Stomach smooth muscle (tissue), 2 donors: ENCODE results near the gene CNGA4.
"Not testable (repeated sequence)": the region's sequence is repeated elsewhere in the genome, so short reads cannot be mapped to it uniquely, and the experiment has no call there.

Source experiments
- H3K27ac ChIP-seq: one replicate; pipeline ENCODE4 v1.7.0; 2013; ENCODE audit warnings: mild to moderate bottlenecking, low read length, inconsistent platforms
- H3K27me3 ChIP-seq, 2 donors: one replicate each; pipeline ENCODE4 v1.7.0; 2013; ENCODE audit warnings: low read length in 2 of 2; ENCODE audit not compliant: insufficient read depth in 2 of 2, control insufficient read depth in 1 of 2
- H3K36me3 ChIP-seq, 2 donors: one replicate each; pipeline ENCODE4 v1.7.0; 2013; ENCODE audit warnings: low read length in 2 of 2; ENCODE audit not compliant: control insufficient read depth in 2 of 2, insufficient read depth in 2 of 2
- H3K4me1 ChIP-seq: one replicate; pipeline ENCODE4 v1.7.0; 2013; ENCODE audit warnings: low read length; ENCODE audit not compliant: control insufficient read depth, insufficient read depth
- H3K4me3 ChIP-seq, 2 donors: one replicate each; pipeline ENCODE4 v1.7.0; 2013; ENCODE audit warnings: low read length in 2 of 2
- H3K9ac ChIP-seq, 2 donors: one replicate each; pipeline ENCODE4 v1.7.0; 2013; ENCODE audit warnings: low read length in 2 of 2, mild to moderate bottlenecking in 1 of 2
- H3K9me3 ChIP-seq, 2 donors: one replicate each; pipeline ENCODE4 v1.7.0; 2013; ENCODE audit warnings: low read length in 2 of 2; ENCODE audit not compliant: control insufficient read depth in 2 of 2
- donor health status: healthy.
- donor health status: Pancreatic carcinoma.

The CNGA4 gene

DNA sequence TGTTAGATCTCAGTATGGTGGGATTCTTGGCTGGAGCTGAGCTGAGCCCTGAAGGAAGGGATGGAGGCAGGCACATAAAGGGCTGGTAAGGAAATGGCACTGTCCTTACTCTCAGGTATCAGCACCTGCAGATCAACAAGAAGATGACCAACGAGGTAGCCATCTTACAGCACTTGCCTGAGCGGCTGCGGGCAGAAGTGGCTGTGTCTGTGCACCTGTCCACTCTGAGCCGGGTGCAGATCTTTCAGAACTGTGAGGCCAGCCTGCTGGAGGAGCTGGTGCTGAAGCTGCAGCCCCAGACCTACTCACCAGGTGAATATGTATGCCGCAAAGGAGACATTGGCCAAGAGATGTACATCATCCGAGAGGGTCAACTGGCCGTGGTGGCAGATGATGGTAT lies 2.4 kb downstream of the CNGA4 start:
- Histone ChIP-seq H3K27me3 (no peaks in the 10 kb centered on the region), H3K9me3 (no peaks in the 10 kb centered on the region), H3K9ac (no peak overlapping the region), H3K4me1 (no peaks in the 10 kb centered on the region), H3K36me3 (no peaks in the 10 kb centered on the region), H3K4me3 (no peak overlapping the region), H3K27ac (no peak overlapping the region)

DNA sequence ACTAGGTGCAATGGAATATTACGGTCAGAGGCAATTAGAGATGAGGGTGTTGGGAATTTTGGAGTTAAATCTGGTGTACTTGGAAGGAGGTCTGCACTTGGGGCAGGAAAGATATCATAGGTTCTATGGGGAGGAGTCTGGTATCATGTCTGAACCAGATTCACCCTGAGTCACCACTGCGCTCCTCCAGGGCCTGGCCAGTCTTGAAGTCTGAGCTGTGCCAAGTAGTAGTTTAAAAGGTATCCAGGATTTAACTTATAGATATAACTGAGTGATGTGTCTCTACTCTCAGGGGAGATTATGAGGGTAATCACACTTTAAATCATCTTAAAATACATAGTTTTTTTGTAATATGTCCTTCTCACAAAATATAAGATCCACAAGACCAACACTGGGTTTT lies 6.6 kb downstream of the CNGA4 start:
- Histone ChIP-seq H3K27ac (no peak overlapping the region), H3K36me3 (no peaks in the 10 kb centered on the region), H3K4me1 (peaks cover 6% of the 10 kb centered on the region), H3K4me3 (no peak overlapping the region), H3K9me3 (no peaks in the 10 kb centered on the region), H3K9ac (no peak overlapping the region), H3K27me3 (no peaks in the 10 kb centered on the region)

DNA sequence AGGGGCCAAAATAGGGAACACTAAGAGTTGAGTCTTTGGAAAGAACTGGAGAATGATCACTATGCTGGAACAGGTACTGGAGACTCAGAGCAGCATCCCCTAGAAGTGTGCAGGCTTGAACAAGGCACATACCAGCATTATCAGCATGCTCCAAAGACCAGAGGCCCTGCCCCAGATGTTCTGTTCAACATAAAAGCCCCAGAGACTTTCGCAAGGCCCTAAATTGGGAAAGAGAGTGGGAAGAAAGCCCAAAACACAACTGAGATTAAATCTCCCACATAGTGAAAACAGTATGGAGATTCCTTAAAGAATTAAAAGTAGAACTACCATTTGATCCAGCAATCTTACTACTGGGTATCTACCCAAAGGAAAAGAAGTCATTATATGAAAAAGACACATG lies 9.4 kb downstream of the CNGA4 start:
- H3K9ac ChIP-seq = no peak overlapping the region
- no peaks in the 10 kb centered on the region for H3K36me3 ChIP-seq
- H3K27ac ChIP-seq = no peak overlapping the region
- no peaks in the 10 kb centered on the region for H3K27me3 ChIP-seq
- H3K9me3 ChIP-seq = no peaks in the 10 kb centered on the region
- H3K4me3 ChIP-seq = no peak overlapping the region
- H3K4me1 ChIP-seq = peaks cover 22% of the 10 kb centered on the region

DNA sequence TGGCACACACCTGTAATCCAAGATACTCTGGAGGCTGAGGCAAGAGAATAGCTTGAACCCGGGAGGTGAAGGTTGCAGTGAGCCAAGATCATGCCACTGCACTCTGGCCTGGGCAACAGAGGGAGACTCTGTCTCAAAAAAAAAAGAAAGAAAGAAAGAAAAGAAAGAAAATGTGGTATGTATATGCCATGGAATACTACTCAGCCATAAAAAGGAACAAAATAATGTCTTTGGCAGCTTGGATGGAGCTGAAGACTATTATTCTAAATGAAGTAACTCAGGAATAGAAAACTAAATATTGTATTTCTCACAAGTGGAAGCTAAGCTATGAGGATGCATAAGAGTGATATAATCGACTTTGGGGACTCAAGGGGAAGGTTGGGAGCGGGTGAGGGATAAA lies 10.0 kb downstream of the CNGA4 start:
- not testable (repeated sequence) for H3K27me3 ChIP-seq, H3K36me3 ChIP-seq, H3K4me3 ChIP-seq, H3K9me3 ChIP-seq, H3K9ac ChIP-seq, H3K27ac ChIP-seq
- H3K4me1 ChIP-seq = peaks cover 22% of the 10 kb centered on the region

DNA sequence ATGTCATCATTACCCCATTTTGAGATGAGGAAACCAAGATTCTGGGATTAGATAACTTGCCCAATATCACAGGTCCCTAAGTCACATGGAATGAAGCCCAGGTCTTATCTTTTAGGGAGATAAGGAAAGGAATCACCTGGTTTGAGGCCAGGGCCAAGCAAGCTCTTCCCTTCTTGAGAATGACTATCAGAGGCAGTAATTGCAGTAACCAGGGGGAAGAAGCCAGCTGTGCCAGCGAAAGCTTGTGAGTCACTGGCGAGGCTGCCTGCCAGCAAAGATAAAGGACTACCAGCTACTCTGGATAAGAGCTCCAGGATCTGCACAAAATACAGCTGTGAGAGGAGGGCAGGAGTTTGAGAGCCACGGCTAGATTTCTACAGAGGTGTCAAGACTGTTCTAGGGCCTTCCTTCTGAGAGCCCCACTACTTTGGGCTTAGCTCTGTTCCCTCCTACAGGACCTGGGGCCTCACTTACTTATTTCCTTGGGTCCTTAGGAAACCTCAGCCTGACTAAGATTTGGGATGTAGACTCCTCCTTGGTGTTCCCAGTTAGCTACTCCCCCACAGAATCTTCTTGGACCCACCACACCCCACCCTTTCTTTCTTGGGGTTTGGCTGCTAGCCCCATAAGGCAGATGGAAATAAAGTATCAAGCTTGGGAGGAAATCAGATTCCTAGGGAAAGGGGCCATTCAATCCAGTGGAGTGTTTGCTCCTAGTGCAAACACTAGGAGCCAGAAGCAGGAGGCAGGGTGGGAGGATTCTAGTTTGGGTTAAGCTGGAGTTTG lies 11.1 kb downstream of the CNGA4 start:
- peaks cover 22% of the 10 kb centered on the region for H3K4me1 ChIP-seq
- H3K9me3 ChIP-seq = no peaks in the 10 kb centered on the region
- H3K27me3 ChIP-seq = no peaks in the 10 kb centered on the region
- no peak overlapping the region for H3K4me3 ChIP-seq
- H3K9ac ChIP-seq = peak overlapping the region in 1 of 2 donors; percentile 29
- H3K27ac ChIP-seq = peak overlapping the region; percentile 55
- H3K36me3 ChIP-seq = no peaks in the 10 kb centered on the region

DNA sequence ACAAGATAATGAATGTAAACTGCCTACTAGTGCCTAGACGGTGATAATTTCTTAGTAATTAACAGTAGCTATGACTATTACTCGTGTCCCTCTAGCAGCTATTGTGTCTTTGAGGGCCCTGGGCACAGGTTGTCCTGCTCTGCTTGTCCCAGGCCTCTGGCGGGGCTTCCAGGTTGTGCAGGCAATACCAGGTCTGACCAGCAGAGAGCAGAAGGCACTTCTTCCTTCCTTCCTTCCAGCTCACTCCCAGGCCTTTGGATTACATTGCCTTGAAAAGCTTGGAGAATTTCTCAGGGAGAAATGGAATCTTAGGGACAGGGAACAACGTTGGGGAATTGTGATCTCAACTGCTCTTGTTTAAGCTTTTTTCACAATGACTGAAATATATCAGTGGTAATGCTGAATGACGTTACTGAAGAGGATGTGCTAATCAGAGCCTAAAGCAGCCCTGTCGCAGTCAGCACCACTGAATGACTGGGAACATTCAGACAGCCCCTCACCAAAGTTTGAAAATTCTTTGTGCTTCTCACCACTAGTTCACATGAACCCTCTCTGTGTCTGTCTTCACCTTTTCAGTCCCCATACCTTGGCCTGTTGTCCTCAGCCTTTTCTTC lies 12.3 kb downstream of the CNGA4 start:
- H3K9ac ChIP-seq = peak overlapping the region in 1 of 2 donors; percentile 21
- H3K9me3 ChIP-seq = no peaks in the 10 kb centered on the region
- peaks cover 22% of the 10 kb centered on the region for H3K4me1 ChIP-seq
- peak overlapping the region; percentile 94 for H3K27ac ChIP-seq
- no peaks in the 10 kb centered on the region for H3K27me3 ChIP-seq
- no peaks in the 10 kb centered on the region for H3K36me3 ChIP-seq
- H3K4me3 ChIP-seq = no peak overlapping the region

DNA sequence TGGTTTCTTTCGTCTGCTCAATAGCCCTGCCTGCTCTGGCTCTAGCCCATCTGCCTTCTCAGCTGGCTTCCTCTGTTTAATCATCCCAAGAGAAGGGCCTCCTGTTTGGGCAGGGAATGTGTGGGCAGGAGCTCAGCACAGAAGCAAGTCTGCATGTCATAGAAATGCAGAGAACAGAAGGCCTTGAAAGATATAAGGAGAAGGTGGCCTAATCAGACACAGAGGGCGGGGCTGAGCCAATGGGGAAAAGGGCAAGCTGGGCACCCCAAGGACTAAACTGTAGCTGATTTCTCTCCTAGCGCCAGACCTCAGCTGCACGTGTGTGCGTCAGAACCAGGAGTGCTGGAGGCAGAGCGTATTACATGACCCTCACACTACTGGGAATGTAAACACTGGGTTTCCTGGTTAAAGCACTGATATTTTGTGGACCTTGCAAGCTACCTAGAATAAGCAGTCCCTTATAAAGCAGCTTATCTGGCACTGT lies 13.1 kb downstream of the CNGA4 start:
- Histone ChIP-seq H3K36me3 (no peaks in the 10 kb centered on the region), H3K9ac (peak overlapping the region in 1 of 2 donors; percentile 58), H3K4me3 (no peak overlapping the region), H3K27me3 (peaks cover 0 to under 1% of the 10 kb centered on the region in 2 donors), H3K27ac (peak overlapping the region; percentile 94), H3K4me1 (peaks cover 22% of the 10 kb centered on the region), H3K9me3 (no peaks in the 10 kb centered on the region)

DNA sequence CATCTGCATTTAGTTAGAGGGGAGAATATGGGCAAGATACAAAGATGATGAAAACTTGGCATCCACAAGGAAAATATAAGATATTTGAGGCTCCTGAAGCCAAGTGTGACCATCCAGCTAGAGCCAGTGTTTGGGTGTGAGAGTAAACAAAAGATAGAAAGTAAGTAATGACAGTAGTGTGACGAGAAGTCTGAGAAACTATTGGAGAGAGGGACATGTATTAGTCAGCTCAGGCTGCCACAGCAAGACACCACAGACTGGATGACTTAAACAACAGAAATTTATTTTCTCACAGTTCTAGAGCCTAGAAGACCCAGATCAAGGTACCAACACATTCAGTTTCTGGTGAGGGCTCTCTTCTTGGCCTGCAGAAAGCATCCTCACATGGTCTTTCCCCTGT lies 14.3 kb downstream of the CNGA4 start:
- H3K27me3 ChIP-seq = peaks cover 0 to 12% of the 10 kb centered on the region in 2 donors
- H3K4me3 ChIP-seq = no peak overlapping the region
- peaks cover 22% of the 10 kb centered on the region for H3K4me1 ChIP-seq
- no peaks in the 10 kb centered on the region for H3K36me3 ChIP-seq
- H3K9ac ChIP-seq = no peak overlapping the region
- H3K27ac ChIP-seq = peak overlapping the region; percentile 94
- no peaks in the 10 kb centered on the region for H3K9me3 ChIP-seq

DNA sequence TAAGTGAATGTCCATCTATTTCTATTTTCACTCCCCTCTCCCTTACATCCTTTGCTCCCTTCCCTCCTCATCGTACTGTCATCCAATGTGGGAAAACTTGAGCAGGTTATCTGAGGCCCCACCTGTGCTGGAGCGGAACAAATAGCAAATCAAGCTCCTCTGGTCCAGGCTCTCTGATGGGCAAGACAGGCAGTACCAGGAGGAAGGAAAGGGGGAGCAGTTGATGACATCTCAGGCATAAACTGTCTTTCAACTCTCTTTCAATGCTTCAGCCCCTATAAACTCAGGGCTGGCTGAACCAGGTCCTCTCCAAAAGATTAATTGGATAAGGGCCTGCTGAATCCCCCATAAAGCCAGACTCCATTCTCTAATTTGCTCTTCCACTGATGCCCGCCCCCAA lies 19.3 kb downstream of the CNGA4 start:
- Histone ChIP-seq H3K27me3 (peaks cover 10 to 35% of the 10 kb centered on the region in 2 donors), H3K4me3 (no peak overlapping the region), H3K9ac (no peak overlapping the region), H3K4me1 (peaks cover 14% of the 10 kb centered on the region), H3K27ac (no peak overlapping the region), H3K36me3 (no peaks in the 10 kb centered on the region), H3K9me3 (no peaks in the 10 kb centered on the region)

DNA sequence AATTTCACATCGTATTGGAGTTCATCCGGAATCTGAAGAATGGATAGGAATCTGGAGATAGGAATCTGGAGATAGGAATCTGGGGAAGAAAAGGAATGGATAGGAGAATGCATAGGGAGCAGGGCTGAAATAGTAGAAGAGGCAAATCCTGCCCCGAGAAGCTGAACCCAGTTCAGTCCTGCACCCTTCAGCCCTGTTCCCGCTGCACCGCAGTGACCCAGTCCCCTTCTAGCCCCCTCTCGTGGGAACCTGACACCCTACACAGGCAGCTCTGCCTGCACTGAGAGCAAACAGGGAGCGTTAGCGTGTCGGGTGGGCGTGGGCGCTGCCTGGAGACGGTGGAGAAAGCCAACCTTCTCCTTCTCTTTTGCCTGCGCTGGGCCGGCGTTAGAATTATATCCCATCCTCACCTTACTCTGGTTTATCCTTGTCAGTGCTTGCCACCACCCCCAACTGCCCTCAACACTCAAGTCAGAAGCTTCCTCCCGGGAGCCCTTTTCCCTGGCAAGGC lies 19.7 kb downstream of the CNGA4 start:
- H3K9me3 ChIP-seq = no peaks in the 10 kb centered on the region
- no peaks in the 10 kb centered on the region for H3K36me3 ChIP-seq
- no peak overlapping the region for H3K27ac ChIP-seq
- H3K4me3 ChIP-seq = peak overlapping the region; percentile 70 to 73
- H3K27me3 ChIP-seq = peaks cover 10 to 35% of the 10 kb centered on the region in 2 donors
- H3K9ac ChIP-seq = peak overlapping the region in 1 of 2 donors; percentile 6
- peaks cover 14% of the 10 kb centered on the region for H3K4me1 ChIP-seq
